AG04449 (cell line): ENCODE results near the gene AZI2.

Experiments used
- CTCF ChIA-PET: fragments of 350-600 bp; formaldehyde crosslinking; extraction: SDS; loops from one replicate; lab custom pipeline; 2021; ENCODE audit warnings: antibody characterized with exemption; lab: Yijun Ruan, JAX
- POLR2A ChIA-PET: fragments of 400-600, 350-600 bp; formaldehyde crosslinking; extraction: SDS; loops from one replicate; lab custom pipeline; 2020; ENCODE audit warnings: antibody characterized with exemption, inconsistent platforms; lab: Yijun Ruan, JAX
- DNase-seq: peaks from one replicate; pipeline ENCODE4 v3.0.0-alpha.2; 2010; ENCODE audit warnings: low read depth, low spot score
- H3K4me3 ChIP-seq: 2 replicates; pipeline ENCODE4 v1.5.1; 2011; ENCODE audit warnings: low read depth, mild to moderate bottlenecking, control low read depth, low read length
- CTCF ChIP-seq: IDR thresholded peaks from one replicate; pipeline ENCODE4 v1.5.1; 2011; ENCODE audit warnings: mild to moderate bottlenecking, moderate library complexity, low read length, control low read depth, inconsistent platforms; ENCODE audit not compliant: insufficient read depth; ENCODE audit errors: missing control alignments

The AZI2 gene

DNA sequence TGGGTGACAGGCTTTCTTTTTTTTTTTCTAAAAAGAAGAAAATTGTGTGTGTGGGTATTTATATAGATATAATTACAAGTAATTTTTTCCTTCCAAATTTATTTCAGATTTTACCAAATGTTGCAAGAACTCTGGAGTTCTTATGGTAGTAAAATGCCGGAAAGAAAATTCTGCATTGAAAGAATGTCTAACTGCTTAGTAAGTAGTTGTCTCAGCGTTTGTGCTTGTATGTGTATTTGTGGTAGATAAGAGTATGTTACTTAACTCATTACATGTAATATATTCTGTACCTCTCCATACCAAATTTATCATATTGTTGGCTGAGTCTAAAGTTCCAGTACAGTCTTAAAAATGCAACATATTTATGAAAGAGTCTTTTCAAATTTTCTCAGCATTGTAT is 32.4 kb downstream of the AZI2 start:
- no peak for DNase-seq
- no peak for TF ChIP-seq CTCF
- H3K4me3 ChIP-seq: no peak overlapping the region
- CTCF ChIA-PET: interaction anchor here (7.0 kb wide), 1 partner anchor 11 kb away, joined by 41 read pairs; no protein-coding TSS in a partner anchor
- POLR2A ChIA-PET: no interaction called here

DNA sequence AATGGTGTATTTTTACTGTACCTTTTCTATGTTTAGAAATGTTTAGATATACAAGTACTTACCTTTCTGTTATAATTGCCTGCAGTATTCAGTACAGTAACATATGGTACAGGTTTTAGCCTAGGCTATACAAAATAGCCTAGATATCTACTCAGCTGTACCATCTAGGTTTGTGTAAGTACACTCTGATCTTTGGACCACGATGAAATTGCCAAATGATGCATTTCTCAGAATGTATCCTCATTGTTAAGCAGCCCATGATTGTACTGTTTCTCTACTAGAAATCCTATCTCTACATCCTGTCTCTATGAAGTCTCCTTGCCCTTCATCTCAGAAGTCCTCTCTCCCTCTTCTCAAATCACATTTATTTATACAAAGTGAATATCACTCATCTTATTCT is 32.9 kb downstream of the AZI2 start:
- DNase-seq: no peak
- no peak overlapping the region for H3K4me3 ChIP-seq
- no peak for TF ChIP-seq CTCF
- ChIA-PET CTCF (interaction anchor here (7.0 kb wide), 1 partner anchor 11 kb away, joined by 41 read pairs; no protein-coding TSS in a partner anchor), POLR2A (no interaction called here)

GRCh38 chr3:28308196-28308595 is 40.4 kb downstream of the AZI2 start:
- POLR2A ChIA-PET: no interaction called here
- no peak for TF ChIP-seq CTCF
- no peak overlapping the region for H3K4me3 ChIP-seq
- CTCF ChIA-PET: interaction anchor here (1.1 to 2.1 kb wide), 4 partner anchors 9 to 596 kb away, joined by 4 to 7 read pairs (median 6); no protein-coding TSS in a partner anchor
- no peak for DNase-seq

DNA sequence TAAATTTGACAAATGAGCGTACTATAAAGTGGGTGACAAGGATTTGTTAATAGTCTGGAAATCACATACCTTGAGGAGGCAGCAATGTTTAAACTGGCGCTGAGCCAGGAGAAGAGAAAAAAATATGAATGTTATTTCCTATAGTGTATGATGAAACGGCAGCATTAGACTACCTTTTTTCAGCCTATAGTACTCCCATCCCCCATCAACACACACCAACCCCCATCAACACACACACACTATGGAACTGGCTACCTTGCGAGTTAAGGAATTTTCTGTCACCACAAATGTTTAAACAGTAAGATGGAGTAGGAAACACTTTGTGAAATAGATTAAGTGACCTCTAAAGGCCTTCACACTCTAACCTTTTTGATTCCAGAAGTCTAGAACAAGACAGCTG is 46.9 kb downstream of the AZI2 start:
- ChIA-PET CTCF (no interaction called here), POLR2A (no interaction called here)
- no peak for TF ChIP-seq CTCF
- H3K4me3 ChIP-seq: no peak overlapping the region
- DNase-seq: no peak

- TF ChIP-seq CTCF: no peak
- no peak for DNase-seq
- ChIA-PET POLR2A (no interaction called here), CTCF (no interaction called here)
- no peak overlapping the region for H3K4me3 ChIP-seq
Measured at GRCh38 chr3:28300345-28300962, 48.2 kb downstream of the AZI2 start.

DNA sequence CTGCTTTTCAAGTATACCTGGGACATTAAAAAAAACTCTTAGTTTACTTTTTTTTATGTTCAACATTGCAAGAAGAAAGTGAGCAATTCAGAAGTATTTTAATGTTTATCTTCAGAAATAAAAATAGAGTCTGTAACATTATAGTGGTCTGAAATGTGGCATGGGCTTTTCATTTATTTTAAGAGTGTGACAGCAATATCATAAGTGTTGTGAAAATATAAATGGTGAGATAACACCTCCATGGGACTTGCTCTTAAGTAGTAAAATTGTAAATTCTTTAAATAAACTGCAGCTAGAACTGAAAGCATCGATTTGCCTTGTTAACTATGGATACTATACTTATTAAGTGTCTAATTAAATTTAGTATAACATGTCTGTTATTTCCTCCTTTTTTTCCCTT is 48.9 kb downstream of the AZI2 start:
- no peak for DNase-seq
- no peak overlapping the region for H3K4me3 ChIP-seq
- ChIA-PET CTCF (interaction anchor here (1.1 kb wide), 1 partner anchor 18 kb away, joined by 5 read pairs; no protein-coding TSS in a partner anchor), POLR2A (no interaction called here)
- no peak for TF ChIP-seq CTCF
